Measurements from ENCODE around the gene IMPA2.
A peak's percentile ranks its signal among the peaks of the same experiment; 100 is the strongest.
"Not testable (repeated sequence)": the region's sequence is repeated elsewhere in the genome, so short reads cannot be mapped to it uniquely, and the experiment has no call there.

IMPA2 gene

GRCh38 chr18:11981192-11981542, at the start of gene IMPA2:
TSS of gene IMPA2 (plus strand) at chr18:11981507. CDS start at chr18:11981670, 163 bp downstream.
- DNase-seq: no peak

- no peak for DNase-seq
These were observed 48.9 kb upstream of the IMPA2 start for GRCh38 chr18:11932393-11932792.

DNA sequence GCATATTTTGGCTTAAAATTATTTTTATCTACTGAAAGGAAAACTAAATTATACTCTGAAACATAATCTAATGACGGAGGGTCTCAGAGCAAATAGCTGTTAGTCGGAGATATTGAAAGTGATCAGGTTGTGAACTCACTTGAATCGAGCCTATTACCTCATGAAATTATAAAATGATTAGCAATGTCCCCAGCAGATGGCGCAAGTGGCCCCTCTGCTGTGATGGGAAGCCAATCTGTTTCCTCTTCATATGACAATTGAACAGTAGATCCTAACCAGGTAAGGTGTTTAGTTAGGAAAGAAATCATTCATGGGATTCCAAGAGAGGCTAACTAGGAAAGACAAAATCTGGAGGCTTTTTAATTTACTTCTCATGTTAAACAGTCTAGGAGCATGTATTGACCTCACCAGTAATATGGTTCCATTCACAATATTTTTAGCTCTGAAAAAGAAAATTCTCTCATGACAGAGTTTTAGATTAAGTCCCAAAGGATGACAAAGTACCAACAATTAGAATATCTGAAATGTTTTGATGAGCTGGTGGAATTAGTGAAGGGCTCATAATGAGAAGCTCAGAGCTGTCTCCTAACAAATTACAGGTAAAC, 43.3 kb upstream of the IMPA2 start:
- DNase-seq: peak; percentile 81

DNA sequence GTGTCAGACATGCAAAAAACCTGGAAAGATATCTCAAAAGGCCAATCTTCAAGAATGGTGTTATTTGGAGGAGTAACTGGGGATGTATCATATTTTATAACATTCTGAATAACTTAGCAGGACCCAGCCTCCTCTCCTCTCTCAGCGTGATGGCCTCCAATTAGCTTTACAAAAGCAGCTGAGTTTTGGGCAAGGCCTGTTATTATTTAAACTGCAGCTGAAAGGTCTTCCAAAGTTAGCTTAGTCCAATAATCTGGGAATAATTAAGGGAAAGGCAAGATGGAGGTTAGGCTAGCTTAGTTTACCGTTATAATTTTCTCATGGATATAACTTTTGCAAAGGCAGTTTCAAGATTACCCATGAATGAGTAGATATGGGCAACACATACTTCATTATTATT, 40.4 kb upstream of the IMPA2 start:
- no peak for DNase-seq

- no peak for DNase-seq
These were observed 37.8 kb upstream of the IMPA2 start for GRCh38 chr18:11943551-11943950.

GRCh38 chr18:11944252-11944651, 37.1 kb upstream of the IMPA2 start:
- DNase-seq: no peak

DNA sequence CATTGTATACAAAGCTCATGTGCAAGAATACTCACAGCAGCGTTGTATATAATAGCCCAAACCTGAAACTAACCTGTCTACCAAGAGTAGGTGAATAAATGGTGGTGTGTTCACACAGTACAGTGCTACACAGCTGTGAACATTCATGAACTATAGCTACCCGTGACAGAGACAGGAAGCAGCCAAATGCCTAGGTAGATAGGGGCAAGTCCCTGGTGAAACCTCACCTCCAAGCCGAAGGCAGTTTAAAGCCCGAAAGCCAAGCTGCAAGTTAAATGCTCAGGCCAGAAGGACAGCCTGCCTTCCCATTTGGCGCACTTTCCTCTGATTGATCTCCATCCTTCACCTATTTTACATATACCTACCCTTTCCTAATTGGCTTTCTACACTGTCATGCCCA, 36.5 kb upstream of the IMPA2 start:
- DNase-seq: no peak

- not testable (repeated sequence) for DNase-seq
These were observed 35.3 kb upstream of the IMPA2 start for GRCh38 chr18:11945834-11946659.

GRCh38 chr18:11946756-11947155, 34.6 kb upstream of the IMPA2 start:
- no peak for DNase-seq

GRCh38 chr18:11947214-11948191, 33.8 kb upstream of the IMPA2 start:
- peak; percentile 91 for DNase-seq

- no peak for DNase-seq
These were observed 32.3 kb upstream of the IMPA2 start for GRCh38 chr18:11948852-11949523.

DNA sequence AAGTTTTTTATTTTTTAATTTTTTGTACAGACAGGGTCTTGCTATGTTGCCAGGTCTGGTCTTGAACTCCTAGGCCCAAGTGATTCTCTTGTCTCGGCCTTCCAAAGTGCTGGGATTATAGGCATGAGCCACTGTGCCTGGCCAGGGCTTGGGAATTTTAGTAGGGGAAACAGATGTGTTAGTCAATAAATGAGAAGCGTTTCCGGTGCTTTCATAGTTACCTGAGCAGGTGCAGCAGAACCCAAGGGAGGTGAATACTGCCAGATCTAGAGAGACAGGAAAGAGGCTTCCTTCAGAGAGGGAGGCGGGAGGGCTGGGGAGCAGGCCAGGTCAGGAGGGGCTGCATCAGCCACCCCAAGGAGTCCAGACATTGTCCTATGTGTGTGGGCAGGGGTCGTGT, 30.5 kb upstream of the IMPA2 start:
- DNase-seq: no peak

GRCh38 chr18:11951390-11951851, 29.9 kb upstream of the IMPA2 start:
- no peak for DNase-seq

GRCh38 chr18:11953113-11953512, 28.2 kb upstream of the IMPA2 start:
- DNase-seq: no peak

GRCh38 chr18:11955239-11956029, 25.9 kb upstream of the IMPA2 start:
- DNase-seq: no peak

DNA sequence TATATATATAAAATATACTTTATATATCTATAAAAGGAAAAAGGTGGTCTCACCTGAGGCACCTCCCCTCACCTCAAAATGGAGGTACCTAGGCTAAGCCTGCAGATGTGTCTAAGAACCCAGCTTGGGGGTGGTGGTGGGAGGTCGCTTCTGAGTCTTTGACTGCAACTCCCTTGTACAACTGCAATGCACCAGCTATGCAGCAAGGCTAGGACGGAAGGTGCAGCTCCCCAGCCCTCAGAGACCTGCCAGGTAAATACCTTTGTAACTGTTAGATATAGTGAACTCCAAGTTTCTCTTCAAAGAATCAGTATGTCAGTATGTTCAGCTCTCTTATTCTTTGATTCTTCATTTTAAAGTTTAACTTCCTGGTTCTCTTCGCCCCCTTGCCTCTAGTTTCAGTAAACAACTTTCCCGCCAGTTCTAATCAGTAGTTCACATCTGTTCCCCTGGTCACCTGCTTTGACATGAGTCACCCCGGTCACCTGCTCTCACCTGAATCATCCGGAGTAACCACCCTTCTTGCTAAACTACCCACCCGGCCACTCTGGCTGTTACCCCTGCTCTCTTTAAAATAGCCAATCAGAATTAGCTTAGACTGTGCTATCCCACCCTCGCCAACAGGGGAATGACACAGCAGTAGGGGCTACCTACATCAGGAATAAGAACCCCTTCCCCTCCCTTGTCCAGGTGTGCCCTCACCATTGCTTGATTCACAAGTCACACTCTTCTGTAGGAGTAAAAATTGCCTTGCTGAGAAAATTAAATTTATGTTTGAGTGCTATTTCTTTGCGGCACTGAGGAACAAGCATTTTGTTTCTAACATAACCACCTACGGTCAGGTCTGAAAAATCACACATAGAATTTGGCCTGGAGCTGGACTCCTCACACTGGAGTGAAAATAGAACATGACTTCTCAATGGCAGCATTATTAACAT, 24.7 kb upstream of the IMPA2 start:
- DNase-seq: no peak

DNA sequence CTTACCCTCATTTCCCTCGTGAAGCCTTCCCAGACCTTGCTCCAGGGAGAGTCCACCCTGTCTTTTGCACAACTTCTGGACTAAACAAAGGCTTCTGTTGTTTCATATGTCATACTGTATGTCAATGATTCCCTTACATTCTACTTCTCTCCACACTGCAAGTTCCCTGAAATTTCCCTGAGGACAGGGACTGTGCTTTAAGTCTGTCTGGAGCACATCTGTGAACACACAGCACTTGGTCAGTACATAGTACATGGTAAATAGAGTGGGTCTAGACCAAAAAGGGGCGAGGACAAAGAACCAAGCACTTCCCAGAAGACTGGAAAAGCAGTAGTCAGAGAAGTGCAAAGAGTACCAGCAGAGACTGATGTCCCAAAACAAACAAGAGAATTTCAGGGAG, 23.7 kb upstream of the IMPA2 start:
- no peak for DNase-seq

DNA sequence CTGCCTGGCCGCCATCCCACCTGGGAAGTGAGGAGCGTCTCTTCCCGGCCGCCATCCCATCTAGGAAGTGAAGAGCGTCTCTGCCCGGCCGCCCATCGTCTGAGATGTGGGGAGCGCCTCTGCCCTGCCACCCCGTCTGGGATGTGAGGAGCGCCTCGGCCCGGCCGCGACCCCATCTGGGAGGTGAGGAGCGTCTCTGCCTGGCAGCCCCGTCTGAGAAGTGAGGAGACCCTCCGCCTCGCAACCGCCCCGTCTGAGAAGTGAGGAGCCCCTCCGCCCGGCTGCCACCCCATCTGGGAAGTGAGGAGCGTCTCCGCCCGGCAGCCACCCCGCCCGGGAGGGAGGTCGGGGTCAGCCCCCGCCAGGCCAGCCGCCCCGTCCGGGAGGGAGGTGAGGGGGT, 21.7 kb upstream of the IMPA2 start:
- not testable (repeated sequence) for DNase-seq

- no peak for DNase-seq
These were observed 20.4 kb upstream of the IMPA2 start for GRCh38 chr18:11960743-11961380.

- no peak for DNase-seq
These were observed 18.7 kb upstream of the IMPA2 start for GRCh38 chr18:11962597-11962996.
